DMS114 treated with DMSO at 0.1 percent for 48 hours (cell line): Measurements from ENCODE around the gene AFDN.

Experiments used
- DNase-seq: peaks from one replicate; lab custom pipeline; 2025; ENCODE audit not compliant: unreplicated experiment; lab: John Stamatoyannopoulos, UW

Gene AFDN

DNA sequence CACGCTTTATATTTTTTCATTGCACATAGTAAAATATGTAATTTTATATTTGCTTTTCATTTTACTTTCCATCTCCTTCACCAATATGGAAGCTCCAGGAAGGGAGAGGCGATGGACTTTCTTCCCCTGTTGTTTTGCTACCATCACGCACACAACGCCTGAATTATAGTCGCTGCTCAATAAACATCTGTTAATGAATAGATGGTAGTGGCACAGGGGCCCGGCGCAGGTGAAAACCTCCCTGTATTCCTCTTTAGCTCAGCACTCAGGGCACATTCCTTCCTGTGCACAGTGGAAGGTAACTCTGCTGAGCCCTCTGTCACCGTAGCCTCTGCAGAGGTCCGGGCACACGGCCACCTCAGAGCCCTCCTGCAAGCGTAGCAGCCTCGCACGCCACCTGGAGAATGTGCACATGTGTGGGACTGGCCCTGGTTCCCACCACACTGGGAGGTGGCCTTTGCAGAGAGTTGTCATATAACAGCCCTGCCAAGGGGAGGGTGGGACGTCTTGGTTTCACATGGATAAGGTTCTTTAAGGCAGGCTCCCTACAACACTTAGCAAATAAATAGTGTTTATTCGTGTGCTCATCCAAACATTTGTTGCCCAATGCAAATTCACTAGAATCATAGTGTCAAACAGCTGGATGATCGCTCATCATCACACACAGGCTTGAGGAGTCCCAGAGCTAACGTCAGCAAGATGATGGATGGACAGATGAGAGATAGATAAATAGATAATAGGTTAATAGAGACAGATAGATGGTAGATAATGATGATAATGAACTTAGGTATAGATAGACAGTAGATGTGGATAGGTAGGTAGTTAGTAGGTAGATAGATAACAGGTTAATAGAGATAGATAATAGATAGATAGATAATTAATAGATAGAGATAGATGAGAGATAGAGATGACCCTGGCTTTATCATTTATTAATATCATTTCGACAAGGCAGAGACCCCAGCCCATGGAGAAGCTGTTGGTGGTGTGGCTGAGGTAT, 32.3 kb upstream of the AFDN start:
- no peak for DNase-seq

DNA sequence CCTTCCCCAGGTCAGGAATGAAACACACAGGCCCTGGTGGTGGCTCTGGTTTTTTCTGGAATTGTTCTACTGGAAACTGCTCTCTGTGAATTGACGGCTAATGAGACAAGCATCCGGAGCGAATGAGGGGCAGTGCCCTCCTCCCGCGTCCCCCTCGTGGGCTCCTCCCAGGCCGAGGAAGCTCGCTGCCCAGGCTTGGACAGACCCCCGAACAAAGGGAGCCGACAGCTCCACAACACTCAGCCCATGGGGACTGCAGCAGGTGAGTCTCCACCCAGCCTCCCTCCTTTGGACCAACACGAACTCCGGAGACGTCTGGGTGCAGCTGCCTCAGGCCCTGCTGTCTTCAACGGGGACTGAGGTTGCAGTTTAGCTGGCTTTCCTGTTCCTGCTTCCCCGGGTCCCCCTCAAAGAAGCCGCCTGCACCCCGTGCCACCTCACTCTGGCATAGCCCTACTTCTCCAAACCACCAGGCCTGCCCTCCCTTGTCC, 31.3 kb upstream of the AFDN start:
- DNase-seq = no peak

DNA sequence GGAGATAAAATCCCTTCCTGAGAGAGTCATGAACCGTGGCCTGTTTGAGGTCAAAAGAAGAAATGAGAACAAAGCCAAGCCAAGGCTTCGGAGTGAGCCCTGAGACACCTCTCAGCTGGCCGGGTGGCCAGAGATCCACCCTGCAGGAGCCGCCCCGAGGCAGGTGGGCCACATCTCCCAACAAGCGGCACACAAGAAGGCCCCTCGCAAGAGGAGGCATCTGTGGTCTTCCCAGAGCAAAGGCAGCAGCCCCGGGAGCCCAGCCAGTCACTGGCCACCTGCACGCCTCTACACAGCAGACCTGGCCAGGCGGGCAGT, 30.9 kb upstream of the AFDN start:
- no peak for DNase-seq

DNA sequence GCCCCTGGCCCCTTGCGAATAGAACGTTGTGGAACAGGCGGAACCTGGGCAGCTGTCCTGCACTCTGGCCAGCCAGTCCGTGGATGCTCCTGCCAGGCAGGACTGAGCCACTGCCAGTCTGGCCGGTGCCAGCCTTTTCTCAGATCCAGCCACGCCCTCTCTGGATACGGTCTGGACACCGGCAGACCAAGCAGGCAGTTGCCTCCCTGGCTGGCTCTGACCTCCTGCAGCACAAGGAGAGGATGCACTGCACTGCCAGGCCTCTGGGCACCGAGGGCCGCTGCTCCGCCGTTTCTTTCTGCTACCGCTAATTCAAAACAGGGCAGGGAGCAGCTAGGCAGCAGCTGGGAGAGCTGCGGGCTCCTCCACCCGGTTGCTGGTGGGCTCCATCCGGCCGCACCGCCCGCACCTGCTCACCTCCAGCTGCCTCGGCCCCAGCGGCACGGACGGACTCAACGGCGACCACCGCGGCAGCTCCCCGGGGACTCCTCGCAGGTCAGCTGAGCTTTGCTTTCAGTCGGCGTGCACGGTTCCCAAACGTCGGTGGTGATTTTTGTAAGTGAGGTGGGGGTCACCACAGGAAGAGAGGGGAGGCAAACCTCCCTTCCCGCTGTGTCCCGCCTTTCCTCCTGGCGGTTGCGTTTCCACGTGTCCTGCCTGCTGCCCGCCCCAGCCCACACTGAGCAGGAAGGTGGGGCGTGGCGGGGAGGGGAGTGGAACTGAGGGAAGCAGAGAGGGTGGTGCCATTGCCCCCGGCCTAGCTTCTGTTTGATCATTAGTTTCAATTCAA, 30.3 kb upstream of the AFDN start:
- DNase-seq = no peak

DNA sequence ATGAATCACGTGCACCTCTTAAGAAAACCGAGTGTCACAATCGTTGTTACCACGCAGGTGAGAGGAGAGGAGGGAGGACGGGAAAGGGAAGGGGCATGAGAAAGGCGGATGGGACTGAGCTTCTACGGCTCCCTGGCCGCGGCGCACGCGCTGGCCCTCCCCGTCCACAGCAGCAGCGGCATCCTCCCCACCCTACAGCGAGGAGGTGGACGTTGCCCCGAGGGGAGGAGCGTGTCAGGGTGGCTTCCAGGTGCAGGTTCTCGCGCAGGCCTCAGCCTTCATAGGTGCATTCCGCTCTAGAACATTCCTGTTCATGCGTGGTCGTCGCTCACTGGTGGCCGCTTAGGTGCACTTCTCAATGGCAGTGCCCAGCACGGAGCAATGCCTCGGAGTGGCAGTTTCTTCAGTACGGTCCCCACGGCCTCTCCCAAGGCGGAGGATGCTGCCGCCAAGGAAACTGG, 29.7 kb upstream of the AFDN start:
- no peak for DNase-seq

DNA sequence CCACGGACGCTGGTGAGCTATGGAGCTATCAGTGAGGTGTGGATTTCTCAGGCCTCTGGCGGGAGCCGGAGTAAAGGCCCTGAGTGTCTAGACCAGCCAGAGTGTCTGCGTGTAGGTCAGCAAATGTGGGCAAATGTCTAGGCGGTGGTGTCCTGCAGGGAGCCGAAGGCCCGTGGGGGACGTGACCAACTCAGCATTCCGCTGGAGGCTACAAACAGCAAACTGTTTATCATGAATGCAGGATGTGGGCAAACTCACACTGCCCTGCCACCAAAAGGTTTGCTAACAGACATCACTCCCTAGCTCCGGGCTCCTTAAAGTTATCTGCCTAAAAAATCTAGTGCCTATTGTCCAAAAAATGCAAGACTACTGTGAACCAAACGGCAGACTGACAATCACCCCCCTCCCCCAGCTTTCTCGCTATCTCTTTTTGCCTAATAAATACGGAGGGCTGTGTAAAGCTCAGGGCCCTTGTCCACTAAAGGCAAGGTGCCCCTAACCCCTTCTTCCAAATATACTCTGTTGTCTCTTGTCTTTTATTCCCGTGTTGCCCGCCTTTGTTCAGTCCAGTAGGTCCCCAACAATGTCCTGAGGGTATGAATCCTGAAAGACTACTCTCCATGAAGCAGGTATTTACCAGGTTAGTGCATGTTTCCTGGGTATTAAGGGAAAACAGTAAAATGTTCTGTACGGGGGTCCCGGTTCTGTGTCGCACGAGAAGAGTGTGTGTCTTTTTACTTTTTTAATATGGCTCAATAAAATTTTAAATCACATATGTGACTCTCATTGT, 29.0 kb upstream of the AFDN start:
- no peak for DNase-seq

DNA sequence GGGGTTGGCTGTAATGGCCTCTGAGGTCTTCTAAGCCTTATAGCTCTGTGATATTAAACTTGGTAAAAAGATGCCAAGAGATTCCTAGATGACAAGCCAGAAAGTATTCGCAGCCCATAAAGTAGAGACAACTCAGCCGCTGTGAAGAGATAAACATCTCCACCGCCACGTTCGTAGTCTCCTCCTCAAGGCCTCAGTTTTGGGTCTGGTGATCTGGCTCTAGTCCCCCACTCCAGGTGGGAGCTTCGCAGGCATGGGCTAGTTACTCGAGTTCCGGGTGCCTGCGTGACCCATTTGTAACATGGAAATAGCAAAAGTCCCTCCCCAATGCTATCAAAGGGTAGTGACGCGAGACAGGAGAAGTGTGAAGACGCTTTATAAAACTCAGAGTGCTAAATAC, 28.3 kb upstream of the AFDN start:
- no peak for DNase-seq

DNA sequence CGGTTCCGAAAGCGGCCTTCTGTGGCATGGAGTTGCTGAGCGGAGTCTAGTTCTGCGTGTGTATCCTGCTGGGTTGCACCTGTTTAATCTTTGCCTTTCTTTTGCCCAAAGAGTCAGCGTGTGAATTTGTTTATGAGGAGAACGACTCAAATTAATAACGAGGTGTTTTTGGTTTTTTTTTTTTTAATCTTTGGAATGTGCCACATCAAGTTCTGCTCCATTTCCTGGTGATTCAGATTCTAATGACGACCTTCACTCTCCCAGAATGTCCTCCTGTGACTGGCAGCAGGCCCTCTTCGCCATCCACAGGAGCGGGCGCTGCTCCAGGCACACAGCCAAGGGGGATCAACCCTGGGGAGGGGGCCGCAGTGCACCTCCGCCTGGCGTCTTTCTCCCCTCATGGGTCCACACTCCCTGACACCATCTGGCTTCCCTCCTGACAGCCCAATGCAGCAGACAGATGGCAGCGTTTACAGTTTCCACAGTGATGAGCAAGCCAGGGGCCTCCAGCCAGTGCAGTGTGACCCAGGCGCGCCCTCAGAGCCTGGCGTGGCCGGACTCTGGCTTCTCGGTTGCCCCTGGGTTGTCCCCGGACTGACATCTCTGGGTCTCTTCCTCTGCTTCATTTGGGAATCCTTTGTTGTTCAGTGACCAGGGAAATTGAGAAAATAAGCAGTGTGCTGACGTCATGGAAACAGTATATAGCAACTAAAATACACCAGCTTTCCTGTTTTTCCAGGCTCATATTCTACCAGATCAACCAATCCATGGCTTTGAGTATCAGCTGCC, 27.5 kb upstream of the AFDN start:
- DNase-seq = no peak

DNA sequence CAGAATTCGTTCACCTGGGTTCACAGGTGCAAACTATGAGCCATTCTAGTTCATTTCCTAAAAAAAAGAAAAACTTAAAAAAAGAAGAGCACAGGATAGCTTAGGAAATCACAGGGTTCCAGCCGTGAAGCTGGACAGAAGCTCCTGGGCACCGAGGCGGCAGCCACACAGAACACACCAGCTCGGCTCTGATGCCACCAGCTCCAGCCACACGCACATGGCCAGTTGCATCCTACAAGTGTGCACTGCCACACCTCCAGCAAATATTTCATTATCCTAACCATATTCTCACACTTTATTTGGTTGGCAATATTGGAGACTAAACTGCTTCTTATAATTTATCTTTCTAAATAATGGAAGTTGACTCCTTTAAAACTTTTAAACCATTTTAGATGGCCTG, 26.2 kb upstream of the AFDN start:
- DNase-seq = no peak

DNA sequence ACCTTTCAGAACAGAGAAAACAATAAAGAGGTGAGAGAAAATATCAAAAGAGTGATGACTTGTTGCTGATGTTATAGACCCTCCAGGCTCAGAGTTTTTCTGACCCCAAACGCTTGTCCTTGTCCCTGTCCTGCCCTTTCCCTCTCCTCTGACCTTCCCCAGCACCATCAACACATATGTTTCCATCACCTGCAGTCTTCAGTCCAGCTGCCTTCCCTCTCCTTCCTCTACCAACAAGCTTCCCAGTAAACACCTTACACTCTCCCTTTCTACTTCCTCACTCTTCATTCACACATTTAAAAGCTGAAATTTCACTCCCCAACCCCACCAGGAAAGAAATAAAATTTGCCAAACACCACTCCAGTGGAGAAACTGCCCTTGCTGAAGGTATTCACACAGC, 25.4 kb upstream of the AFDN start:
- no peak for DNase-seq

DNA sequence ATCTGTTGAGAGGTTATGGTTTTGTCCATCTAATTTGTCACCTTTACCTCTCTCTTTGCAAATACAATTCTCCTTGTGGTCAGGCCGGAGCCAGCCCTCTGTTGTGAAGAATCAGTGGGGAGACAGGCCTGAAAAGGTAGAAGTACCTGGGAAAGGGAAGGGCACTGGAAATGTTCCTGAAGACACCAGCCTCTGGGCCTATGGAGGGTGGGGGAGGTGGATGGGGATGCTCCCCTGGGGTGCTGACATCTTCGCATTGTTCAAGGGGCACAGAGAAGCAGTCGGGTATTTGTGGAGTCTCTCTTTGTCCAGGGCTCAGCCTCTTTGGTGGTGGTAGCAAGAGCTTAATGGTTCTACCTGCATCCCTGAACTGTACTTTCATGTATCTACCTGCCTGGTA, 24.4 kb upstream of the AFDN start:
- no peak for DNase-seq

DNA sequence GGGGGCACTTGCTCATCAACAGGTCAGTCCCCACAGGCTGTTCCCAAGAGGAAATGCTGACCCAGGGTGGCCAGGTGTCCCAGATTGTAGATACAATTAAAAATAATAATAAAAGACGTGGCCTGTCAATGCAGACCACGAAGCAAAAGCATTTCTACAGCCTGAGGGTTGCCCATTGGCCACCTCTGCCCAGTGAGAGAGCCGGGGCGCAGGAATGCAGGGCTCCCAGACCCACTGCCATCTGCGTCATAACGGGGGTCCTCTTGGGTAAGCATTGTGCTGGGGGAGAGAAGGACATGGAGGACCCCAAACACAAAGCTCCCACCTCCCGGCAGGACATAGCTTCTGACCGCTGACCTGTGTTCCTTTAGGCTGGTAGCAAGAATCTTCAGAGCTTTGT, 22.9 kb upstream of the AFDN start:
- DNase-seq = no peak

DNA sequence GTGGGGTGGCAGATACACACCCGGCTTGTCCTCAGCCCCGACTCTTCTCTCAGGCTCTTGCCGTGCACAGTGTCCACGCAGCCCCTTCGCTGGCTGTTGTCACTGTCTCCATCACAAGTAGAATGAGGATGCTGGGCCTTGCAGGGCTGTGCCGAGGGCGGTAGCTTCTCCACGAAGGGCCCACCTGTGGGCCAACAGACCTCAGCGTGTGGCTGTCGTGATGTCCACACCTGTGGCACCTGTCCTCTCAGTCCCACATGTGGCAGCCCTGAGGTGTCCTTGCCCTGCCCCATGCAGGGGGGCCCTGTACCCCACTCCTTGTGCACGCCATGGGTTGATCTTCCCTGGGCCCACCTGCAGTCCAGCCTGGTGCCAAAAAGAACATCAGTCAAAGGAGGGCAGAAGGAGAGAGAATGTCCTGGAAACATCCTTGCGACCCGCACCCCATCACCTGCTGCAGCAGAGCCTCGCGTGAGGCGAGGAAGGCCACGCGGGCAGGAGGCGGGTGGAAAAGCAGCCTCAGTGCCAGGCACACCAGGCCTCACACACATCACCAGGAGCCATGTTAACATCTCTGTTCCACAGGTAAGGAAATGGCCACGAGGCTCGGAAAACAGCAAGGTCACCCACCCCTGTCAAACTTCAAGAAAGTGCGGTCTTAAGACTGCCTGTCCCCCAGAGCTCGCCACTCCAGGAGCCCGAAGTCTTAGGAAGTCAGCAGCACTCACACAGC, 22.3 kb upstream of the AFDN start:
- no peak for DNase-seq

DNA sequence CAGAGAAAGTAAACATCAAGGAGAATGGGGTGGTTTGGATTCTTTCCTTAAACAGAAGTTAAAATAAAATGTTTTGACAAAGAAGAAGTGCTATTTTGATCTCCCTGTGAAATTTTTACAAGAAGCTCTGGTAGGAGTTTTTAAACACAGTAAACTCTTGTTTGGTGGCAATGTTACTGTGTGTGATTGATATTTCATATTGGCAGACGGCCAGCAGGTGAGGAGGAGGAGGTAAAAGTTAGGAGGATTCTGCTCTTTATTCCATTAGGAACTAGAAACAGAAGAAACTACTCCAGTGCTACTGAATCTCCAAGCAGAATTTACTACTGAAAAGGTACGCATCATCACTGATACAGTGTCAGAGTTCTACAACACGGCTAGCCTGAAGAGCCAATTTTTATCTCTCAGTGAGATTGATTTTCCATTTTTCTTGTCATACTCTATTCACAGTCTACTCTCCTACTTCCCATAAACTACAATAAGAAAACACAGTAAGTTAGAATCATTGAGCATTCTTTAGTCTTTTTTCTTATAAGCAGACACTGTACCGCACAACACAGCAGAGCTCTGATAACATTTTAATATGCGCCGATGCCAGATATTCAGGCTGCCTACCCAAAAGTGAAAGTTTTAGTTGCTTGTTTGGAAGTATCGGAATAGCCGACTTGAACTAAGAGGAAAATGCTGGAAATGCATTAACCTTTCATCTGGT, 21.2 kb upstream of the AFDN start:
- DNase-seq = no peak

DNA sequence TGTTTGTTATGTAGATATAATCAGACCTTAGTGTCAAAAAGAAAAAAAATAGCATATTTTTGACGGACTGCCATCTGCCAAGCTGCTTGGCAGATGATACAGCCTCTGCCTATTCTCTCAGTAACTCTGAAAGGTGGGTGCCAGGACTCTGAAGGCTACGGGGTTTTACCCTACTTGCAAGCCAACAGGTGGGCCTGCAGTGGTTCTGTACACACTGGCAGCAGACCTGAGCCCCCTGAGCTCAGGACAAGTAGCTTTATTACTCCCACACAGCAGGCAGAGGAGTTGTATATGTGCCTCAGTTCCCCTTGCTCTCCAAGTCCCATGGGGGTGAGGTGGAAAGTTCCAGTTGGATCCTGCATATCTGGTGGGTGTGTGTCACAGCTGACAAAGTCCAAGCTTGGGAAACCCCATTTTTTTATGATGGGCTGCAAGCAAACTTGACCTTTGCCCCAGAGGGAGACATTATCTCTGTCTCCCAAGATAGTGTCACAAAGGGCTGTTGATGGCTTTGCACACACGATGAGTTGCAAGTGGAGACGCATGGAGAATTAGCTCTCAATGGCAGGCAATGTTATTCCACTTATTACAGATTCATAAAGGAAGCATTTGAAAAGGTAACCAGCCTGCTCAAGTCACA, 20.5 kb upstream of the AFDN start:
- no peak for DNase-seq

DNA sequence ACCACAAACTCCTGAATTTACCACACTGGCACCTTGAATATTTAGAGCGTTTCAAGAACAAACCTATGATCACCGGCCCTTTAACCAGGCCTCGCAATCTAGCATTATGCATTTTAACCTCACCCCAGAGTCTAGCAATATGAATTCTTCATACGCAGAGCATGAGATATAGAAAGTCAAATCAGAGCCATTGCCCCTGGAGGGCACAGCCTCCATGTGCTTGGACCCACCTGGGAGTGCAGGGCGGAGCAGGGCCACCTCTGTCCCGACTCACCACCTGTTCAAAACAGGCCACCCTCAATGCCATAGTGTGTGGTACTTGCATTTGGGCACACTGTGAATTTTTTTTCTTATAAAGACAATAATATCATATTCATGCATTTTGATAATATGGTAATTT, 19.5 kb upstream of the AFDN start:
- no peak for DNase-seq

DNA sequence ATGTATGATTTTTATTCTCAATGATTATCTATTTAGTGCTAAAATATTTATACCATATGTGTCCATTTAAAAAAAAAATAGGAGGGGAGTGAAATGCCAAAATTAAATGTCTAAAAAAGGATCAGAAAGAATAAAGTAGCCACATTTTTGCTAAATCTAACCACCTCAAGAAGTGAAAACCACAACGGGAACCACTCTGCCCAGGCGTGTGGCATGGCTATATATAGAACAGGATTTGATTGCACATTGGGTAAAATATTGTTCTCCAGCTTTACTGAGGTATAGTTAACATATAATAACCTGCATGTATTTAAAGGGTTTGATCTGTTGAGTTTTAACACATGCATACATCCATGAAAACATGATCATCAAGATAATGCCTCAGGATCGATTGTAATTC, 19.0 kb upstream of the AFDN start:
- DNase-seq = no peak

DNA sequence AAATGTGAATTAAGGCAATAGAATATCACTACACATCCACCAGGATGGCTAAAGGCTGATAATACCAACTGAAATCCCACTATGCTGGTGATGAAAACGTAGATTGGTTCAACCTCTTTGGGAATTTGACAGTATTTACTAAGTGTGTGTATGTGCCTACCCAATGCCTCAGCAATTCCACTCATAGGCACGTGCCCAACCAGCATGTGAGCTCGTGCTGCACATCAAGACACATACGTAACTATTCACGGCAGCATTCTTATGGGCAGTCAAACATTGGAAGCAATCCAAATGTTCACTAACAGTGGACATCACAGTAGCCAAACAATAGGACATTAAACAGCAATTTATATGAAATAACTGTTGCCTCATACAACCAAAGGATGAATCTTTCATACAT, 15.7 kb upstream of the AFDN start:
- no peak for DNase-seq
